DOHH2 (cell line): Measurements from ENCODE around the gene SGPL1.
"Not testable (repeated sequence)": the region's sequence is repeated elsewhere in the genome, so short reads cannot be mapped to it uniquely, and the experiment has no call there.

Source experiments
- H3F3A ChIP-seq: fragments of 200-600 bp; sonication (generic), shearing (Covaris generic); 2 replicates; pipeline ENCODE4 v1.6.0; 2016; ENCODE audit warnings: antibody characterized with exemption, mild to moderate bottlenecking; ENCODE audit not compliant: control insufficient read depth, insufficient read depth
- H3K27ac ChIP-seq: fragments of 200-600 bp; sonication (generic); 2 replicates; pipeline ENCODE4 v1.5.1; 2014; ENCODE audit warnings: low read depth, mild to moderate bottlenecking, low read length, moderate library complexity
- H3K27me3 ChIP-seq: fragments of 200-600 bp; sonication (generic); 2 replicates; pipeline ENCODE4 v1.6.1; 2014; ENCODE audit warnings: mild to moderate bottlenecking, low read length, mixed read lengths; ENCODE audit not compliant: control insufficient read depth
- H3K36me3 ChIP-seq: fragments of 200-600 bp; sonication (generic); 2 replicates; pipeline ENCODE4 v1.6.1; 2014; ENCODE audit warnings: mild to moderate bottlenecking, low read length, moderate library complexity, mixed read lengths; ENCODE audit not compliant: control insufficient read depth
- H3K4me1 ChIP-seq: fragments of 200-600 bp; sonication (generic); 2 replicates; pipeline ENCODE4 v1.6.1; 2014; ENCODE audit warnings: mild to moderate bottlenecking, low read length, mixed read lengths; ENCODE audit not compliant: control insufficient read depth
- H3K4me2 ChIP-seq: fragments of 200-600 bp; sonication (generic); 2 replicates; pipeline ENCODE4 v1.6.0; 2014; ENCODE audit warnings: mild to moderate bottlenecking, low read length, moderate library complexity
- H3K4me3 ChIP-seq: fragments of 200-600 bp; sonication (generic); 2 replicates; pipeline ENCODE4 v1.5.1; 2014; ENCODE audit warnings: mild to moderate bottlenecking, low read length, mixed read lengths
- H3K79me2 ChIP-seq: fragments of 200-600 bp; sonication (generic); 2 replicates; pipeline ENCODE4 v1.6.1; 2014; ENCODE audit warnings: mild to moderate bottlenecking, low read length, mixed read lengths; ENCODE audit not compliant: control insufficient read depth
- H3K9me2 ChIP-seq: fragments of 200-600 bp; sonication (generic); replicated peaks from 2 replicates; pipeline ENCODE4 v1.6.1; 2014; ENCODE audit warnings: mild to moderate bottlenecking, low read length, mixed read lengths; ENCODE audit not compliant: control insufficient read depth
- H3K9me3 ChIP-seq: fragments of 200-600 bp; sonication (generic); 2 replicates; pipeline ENCODE4 v1.6.1; 2014; ENCODE audit warnings: antibody characterized with exemption, low read length, mixed read lengths; ENCODE audit not compliant: control insufficient read depth, insufficient read depth
- H4K20me1 ChIP-seq: fragments of 200-600 bp; sonication (generic); 2 replicates; pipeline ENCODE4 v1.6.0; 2014; ENCODE audit warnings: low read depth, mild to moderate bottlenecking, antibody characterized with exemption, low read length, moderate library complexity; ENCODE audit not compliant: control insufficient read depth, insufficient read depth
- EZH2phosphoT487 ChIP-seq: fragments of 200-600 bp; sonication (generic); IDR thresholded peaks from 2 replicates; pipeline ENCODE4 v1.6.1; 2017; ENCODE audit warnings: borderline replicate concordance, mild to moderate bottlenecking, antibody characterized with exemption, low read length, moderate library complexity, mixed read lengths
- TF ChIP-seq, protein P1 (sequence below): fragments of 200-600 bp; sonication (generic); IDR thresholded peaks from one replicate; pipeline ENCODE4 v1.5.1; 2014; ENCODE audit warnings: antibody characterized with exemption, mild to moderate bottlenecking, low read depth, low read length; ENCODE audit not compliant: poor library complexity, severe bottlenecking

Gene SGPL1, protein sequence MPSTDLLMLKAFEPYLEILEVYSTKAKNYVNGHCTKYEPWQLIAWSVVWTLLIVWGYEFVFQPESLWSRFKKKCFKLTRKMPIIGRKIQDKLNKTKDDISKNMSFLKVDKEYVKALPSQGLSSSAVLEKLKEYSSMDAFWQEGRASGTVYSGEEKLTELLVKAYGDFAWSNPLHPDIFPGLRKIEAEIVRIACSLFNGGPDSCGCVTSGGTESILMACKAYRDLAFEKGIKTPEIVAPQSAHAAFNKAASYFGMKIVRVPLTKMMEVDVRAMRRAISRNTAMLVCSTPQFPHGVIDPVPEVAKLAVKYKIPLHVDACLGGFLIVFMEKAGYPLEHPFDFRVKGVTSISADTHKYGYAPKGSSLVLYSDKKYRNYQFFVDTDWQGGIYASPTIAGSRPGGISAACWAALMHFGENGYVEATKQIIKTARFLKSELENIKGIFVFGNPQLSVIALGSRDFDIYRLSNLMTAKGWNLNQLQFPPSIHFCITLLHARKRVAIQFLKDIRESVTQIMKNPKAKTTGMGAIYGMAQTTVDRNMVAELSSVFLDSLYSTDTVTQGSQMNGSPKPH

DNA sequence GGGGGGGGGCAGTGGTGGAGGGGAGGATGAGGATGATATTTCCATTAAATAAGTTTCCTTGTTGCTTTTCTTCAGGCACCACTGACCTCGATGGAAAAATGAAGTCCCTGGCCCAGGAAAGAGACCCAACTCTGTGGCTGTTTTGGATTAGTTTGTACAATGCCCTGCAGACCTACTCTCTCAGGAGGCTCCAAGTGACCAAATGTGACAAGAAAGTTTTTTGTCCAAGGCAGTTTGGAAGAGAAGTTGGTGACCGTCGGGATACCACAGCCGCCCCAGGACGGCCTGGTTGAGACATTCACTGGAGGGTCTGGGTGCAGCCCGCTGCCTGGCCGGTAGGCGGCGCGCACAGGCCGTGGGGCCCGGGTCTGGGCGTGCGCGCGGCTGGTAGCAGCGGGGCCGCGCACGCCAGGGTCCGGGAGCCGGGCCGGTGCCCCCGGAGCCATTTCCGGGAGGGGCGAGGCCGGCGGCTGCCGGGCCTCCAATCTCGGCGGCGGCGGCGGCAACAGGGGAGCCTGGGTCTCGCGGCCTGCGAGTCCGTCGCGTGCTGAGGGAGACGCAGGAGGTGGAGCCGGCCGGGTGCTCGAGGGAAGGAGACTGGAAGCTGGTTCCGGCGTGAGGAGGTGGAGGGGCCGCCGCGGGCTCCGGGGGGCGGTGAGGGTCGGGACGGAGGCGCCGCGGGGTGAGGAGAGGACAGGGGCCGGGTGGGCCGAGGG, at the start of gene SGPL1:
SGPL1 (plus strand) TSS at position 445 of the 716 bp plus-strand sequence. CDS start 906 bp downstream, outside the sequence.
- H4K20me1 ChIP-seq: no peaks in the 10 kb centered on the region
- H3K9me2 ChIP-seq: no peaks in the 10 kb centered on the region
- H3K79me2 ChIP-seq: peaks cover 7% of the 10 kb centered on the region
- no peaks in the 10 kb centered on the region for H3K9me3 ChIP-seq
- H3K27ac ChIP-seq: no peak within 1 kb of the TSS
- peaks cover 12% of the 10 kb centered on the region for H3K4me1 ChIP-seq
- H3K27me3 ChIP-seq: no peaks in the 10 kb centered on the region
- peak within 1 kb of the TSS; percentile 73 for H3K4me3 ChIP-seq
- TF ChIP-seq, protein P1, sequence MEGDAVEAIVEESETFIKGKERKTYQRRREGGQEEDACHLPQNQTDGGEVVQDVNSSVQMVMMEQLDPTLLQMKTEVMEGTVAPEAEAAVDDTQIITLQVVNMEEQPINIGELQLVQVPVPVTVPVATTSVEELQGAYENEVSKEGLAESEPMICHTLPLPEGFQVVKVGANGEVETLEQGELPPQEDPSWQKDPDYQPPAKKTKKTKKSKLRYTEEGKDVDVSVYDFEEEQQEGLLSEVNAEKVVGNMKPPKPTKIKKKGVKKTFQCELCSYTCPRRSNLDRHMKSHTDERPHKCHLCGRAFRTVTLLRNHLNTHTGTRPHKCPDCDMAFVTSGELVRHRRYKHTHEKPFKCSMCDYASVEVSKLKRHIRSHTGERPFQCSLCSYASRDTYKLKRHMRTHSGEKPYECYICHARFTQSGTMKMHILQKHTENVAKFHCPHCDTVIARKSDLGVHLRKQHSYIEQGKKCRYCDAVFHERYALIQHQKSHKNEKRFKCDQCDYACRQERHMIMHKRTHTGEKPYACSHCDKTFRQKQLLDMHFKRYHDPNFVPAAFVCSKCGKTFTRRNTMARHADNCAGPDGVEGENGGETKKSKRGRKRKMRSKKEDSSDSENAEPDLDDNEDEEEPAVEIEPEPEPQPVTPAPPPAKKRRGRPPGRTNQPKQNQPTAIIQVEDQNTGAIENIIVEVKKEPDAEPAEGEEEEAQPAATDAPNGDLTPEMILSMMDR: peak; percentile 85
- no peak for TF ChIP-seq EZH2phosphoT487
- H3K4me2 ChIP-seq: peak within 1 kb of the TSS; percentile 74
- H3K36me3 ChIP-seq: peaks cover 7% of the 10 kb centered on the region; the same call in 1 of the 2 replicates
- H3F3A ChIP-seq: 0 out of 2 replicates have a peak, but pooled peaks cover 2% of the 10 kb centered on the region

DNA sequence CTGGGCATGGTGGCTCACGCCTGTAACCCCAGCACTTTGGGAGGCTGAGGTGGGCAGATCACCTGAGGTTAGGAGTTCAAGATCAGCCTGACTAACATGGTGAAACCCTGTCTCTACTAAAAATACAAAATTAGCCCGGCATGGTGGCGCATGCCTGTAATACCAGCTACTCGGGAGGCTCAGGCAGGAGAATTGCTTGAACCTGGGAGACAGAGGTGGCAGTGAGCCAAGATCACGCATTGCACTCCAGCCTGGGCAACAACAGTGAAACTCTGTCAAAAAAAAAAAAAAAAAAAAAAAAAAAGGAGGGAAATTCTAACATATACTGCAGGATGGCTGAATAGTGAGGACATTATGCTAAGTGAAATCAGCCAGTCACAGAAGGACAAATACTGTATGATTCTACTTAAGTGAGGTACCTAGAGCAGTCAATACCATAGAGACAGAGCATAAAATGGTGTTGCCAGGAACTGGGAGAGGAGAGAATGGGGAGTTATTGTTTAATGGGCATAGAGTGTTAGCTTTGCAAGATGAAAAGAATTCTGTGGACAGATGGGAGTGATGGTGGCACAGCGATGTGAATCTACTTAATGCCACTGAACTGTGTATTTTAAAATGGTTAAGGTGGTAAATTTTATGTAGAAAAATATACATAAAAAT, 47.6 kb upstream of the SGPL1 start:
- not testable (repeated sequence) for H3K36me3 ChIP-seq, H3K9me3 ChIP-seq, H3K9me2 ChIP-seq, H3K4me2 ChIP-seq, H3K4me1 ChIP-seq, H3K27ac ChIP-seq, H3F3A ChIP-seq, H4K20me1 ChIP-seq, H3K79me2 ChIP-seq, H3K4me3 ChIP-seq, H3K27me3 ChIP-seq

DNA sequence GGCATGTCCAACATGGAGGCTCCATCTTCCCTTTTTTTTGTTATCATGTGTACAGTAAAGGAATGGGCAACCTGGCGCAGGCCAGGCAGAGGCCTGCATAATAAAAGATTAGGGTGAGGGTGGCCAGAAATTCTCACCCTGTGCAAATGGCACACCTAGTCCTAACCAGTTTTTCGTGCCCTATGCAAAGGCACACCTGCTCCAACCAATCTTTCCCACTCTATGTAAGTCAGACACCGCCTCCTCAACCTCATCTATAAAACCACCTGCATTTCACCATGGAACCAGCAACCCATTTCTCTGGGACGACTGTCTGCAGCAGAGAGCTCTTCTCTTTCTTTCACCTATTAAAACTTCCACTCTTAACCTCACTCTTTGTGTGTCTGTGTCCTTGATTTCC, 46.6 kb upstream of the SGPL1 start:
- Histone ChIP-seq H3K4me2 (no peak overlapping the region), H3K79me2 (no peaks in the 10 kb centered on the region), H3K4me3 (no peak overlapping the region), H3K27me3 (no peaks in the 10 kb centered on the region; the same call in 1 of the 2 replicates), H3K27ac (no peak overlapping the region), H3K4me1 (no peaks in the 10 kb centered on the region), H3K36me3 (no peaks in the 10 kb centered on the region), H4K20me1 (no peaks in the 10 kb centered on the region), H3F3A (no peaks in the 10 kb centered on the region), H3K9me2 (no peaks in the 10 kb centered on the region), H3K9me3 (peaks cover 9% of the 10 kb centered on the region; the same call in 1 of the 2 replicates)
- TF ChIP-seq, protein P1: no peak
- TF ChIP-seq EZH2phosphoT487: no peak
